Gastrocnemius medialis (tissue), 4 donors: ENCODE data around the gene IFT81. TPM values are rescaled to one million over a fixed set of nuclear protein-coding genes. Genes with fewer than 3 reads are reported as not detected.
A peak's percentile ranks its signal among the peaks of the same experiment; 100 is the strongest.

Experiments
- ATAC-seq, 2 donors: fragments of 150-250 bp; one replicate each; pipeline ENCODE4 v1.9.1; 2016
- DNase-seq, 2 donors: peaks; one replicate each; pipeline ENCODE4 v3.0.0-alpha.2; 2019
- H3K27ac ChIP-seq, 4 donors: fragments of 200-600 bp; sonication (generic); 1 replicate in 1 of 4; 2 replicates in 3 of 4; pipeline ENCODE4 v1.5.1; 2016 to 2018; ENCODE audit warnings: mild to moderate bottlenecking in 2 of 4, moderate library complexity in 1 of 4
- H3K27me3 ChIP-seq, 3 donors: fragments of 200-600 bp; sonication (generic) in 2 of 3; 1 replicate in 1 of 3; 2 replicates in 2 of 3; pipeline versions ENCODE4 v1.5.1 to v1.6.0; 2016 to 2019; ENCODE audit warnings: mild to moderate bottlenecking in 1 of 3, moderate library complexity in 1 of 3
- H3K36me3 ChIP-seq, 2 donors: fragments of 200-600 bp; sonication (generic) in 1 of 2; one replicate each; pipeline ENCODE4 v1.5.1; 2017 to 2018
- H3K4me1 ChIP-seq, 2 donors: fragments of 200-600 bp; sonication (generic) in 1 of 2; one replicate each; pipeline ENCODE4 v1.5.1; 2016 to 2017; ENCODE audit warnings: mild to moderate bottlenecking in 2 of 2
- H3K4me3 ChIP-seq, 4 donors: fragments of 200-600 bp; sonication (generic) in 3 of 4; 1 replicate in 1 of 4; 2 replicates in 3 of 4; pipeline ENCODE4 v1.5.1; 2016 to 2019; ENCODE audit warnings: mild to moderate bottlenecking in 2 of 4
- H3K9me3 ChIP-seq, 3 donors: fragments of 200-600 bp; sonication (generic) in 2 of 3; 1 replicate in 1 of 3; 2 replicates in 2 of 3; pipeline ENCODE4 v1.5.1; 2016 to 2019
- POLR2A ChIP-seq, 2 donors: fragments of 450-650 bp; IDR thresholded peaks; one replicate each; pipeline ENCODE4 v1.6.1; 2017; ENCODE audit warnings: antibody characterized with exemption in 2 of 2, mild to moderate bottlenecking in 2 of 2, moderate library complexity in 2 of 2
- in situ Hi-C, 4 donors: fragments of 200-750 bp; cut with MboI; loops; one replicate each; pipeline versions ENCODE4 v1.15.0 to v1.8.0; 2017; ENCODE audit warnings: low sequenced_read_pairs in 4 of 4
- intact Hi-C: fragments of 100-400 bp; cut with DNase I; formaldehyde crosslinking; loops from one replicate; pipeline ENCODE4 v1.15.1; 2023; ENCODE audit warnings: low total_unique reads
- total RNA-seq, 4 donors: library from RNA; depleted of rRNA; stranded (reverse); fragments of >200 nt; gene quantifications; one replicate each; pipeline versions ENCODE4 v1.1.0 to v1.2.3, GENCODE V29; 2016
- TF ChIP-seq, protein P1 (sequence below), 5 experiments: fragments of 450-650 bp in 3 of 5; fragments of 200-600 bp in 2 of 5; sonication (generic) in 2 of 5; IDR thresholded peaks in 4 of 5; conservative IDR thresholded peaks in 1 of 5; 1 replicate in 4 of 5; 2 replicates in 1 of 5; pipeline ENCODE4 v1.5.1; 2016 to 2019; ENCODE audit warnings: antibody characterized with exemption in 5 of 5, mild to moderate bottlenecking in 3 of 5, moderate library complexity in 3 of 5

IFT81 gene
- total RNA-seq, 4 donors from 2014 or later = 3.3 to 4.5 (median 3.7) TPM

DNA sequence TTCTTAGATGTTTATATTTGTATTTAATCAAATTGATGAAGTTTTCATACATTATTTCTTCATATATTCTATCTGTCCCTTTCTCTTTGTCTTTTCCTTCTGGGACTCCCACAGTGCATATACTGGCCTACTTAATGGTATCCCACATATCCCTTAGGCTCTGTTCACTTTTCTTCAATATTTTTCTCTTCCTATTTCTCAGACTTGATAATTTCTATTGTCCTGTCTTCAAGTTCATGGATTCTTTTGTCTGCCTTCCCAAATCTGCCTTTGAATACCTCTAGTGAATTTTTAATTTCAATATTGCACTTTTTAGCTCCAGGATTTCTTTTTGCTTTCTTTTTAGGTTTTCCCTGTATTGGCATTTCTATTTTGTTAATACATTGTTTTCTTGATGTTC, 33.4 kb downstream of the IFT81 start:
- Histone ChIP-seq H3K4me3 (no peak overlapping the region), H3K27ac (no peak overlapping the region), H3K36me3 (peaks cover 0 to 26% of the 10 kb centered on the region in 2 donors), H3K27me3 (no peaks in the 10 kb centered on the region), H3K4me1 (no peaks in the 10 kb centered on the region), H3K9me3 (no peaks in the 10 kb centered on the region)
- in situ Hi-C loops = no loop called here
- TF ChIP-seq POLR2A (IDR thresholded peaks at IDR 0.05) = no peak
- TF ChIP-seq, protein P1, sequence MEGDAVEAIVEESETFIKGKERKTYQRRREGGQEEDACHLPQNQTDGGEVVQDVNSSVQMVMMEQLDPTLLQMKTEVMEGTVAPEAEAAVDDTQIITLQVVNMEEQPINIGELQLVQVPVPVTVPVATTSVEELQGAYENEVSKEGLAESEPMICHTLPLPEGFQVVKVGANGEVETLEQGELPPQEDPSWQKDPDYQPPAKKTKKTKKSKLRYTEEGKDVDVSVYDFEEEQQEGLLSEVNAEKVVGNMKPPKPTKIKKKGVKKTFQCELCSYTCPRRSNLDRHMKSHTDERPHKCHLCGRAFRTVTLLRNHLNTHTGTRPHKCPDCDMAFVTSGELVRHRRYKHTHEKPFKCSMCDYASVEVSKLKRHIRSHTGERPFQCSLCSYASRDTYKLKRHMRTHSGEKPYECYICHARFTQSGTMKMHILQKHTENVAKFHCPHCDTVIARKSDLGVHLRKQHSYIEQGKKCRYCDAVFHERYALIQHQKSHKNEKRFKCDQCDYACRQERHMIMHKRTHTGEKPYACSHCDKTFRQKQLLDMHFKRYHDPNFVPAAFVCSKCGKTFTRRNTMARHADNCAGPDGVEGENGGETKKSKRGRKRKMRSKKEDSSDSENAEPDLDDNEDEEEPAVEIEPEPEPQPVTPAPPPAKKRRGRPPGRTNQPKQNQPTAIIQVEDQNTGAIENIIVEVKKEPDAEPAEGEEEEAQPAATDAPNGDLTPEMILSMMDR (IDR thresholded peaks at IDR 0.05 in 4 of 5, conservative IDR thresholded peaks at IDR 0.05 in 1 of 5) = no peak
- DNase-seq = no peak
- intact Hi-C loops = no loop called here
- ATAC-seq = no peak

DNA sequence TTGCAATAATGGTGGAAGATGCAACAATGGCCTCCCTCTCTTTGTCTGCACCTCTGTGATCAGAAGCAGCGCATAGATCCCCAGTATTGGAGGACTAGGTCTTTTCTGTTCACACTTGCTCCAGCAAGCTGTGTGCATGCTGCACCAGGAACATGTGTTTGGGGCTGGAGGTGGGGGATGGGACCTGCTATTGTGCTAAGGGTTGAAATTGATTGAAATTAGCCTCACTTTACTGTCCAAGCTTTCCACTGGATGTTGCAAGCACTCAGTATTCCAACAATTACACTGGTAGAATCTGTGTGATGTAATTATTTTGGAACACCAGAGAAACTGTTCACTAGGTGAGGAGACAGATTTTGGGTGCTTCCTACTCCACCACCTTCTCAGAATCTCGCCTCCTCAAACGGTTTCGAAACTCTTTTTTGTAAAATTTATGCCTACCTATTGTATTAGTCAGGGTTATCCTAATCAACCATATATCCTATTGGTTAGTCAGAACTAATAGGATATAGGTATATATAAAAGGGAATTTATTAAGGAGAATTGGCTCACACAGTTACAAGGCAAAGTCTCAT, 35.6 kb downstream of the IFT81 start:
- TF ChIP-seq POLR2A (IDR thresholded peaks at IDR 0.05) = no peak
- TF ChIP-seq, protein P1 (IDR thresholded peaks at IDR 0.05 in 4 of 5, conservative IDR thresholded peaks at IDR 0.05 in 1 of 5) = no peak
- H3K36me3 ChIP-seq = peaks cover 0 to 23% of the 10 kb centered on the region in 2 donors
- in situ Hi-C loops = no loop called here
- DNase-seq (no peak), ATAC-seq (no peak)
- intact Hi-C loops = no loop called here
- no peaks in the 10 kb centered on the region for H3K4me1 ChIP-seq
- no peak overlapping the region for H3K4me3 ChIP-seq
- no peaks in the 10 kb centered on the region for H3K27me3 ChIP-seq
- H3K9me3 ChIP-seq = no peaks in the 10 kb centered on the region
- H3K27ac ChIP-seq = no peak overlapping the region

DNA sequence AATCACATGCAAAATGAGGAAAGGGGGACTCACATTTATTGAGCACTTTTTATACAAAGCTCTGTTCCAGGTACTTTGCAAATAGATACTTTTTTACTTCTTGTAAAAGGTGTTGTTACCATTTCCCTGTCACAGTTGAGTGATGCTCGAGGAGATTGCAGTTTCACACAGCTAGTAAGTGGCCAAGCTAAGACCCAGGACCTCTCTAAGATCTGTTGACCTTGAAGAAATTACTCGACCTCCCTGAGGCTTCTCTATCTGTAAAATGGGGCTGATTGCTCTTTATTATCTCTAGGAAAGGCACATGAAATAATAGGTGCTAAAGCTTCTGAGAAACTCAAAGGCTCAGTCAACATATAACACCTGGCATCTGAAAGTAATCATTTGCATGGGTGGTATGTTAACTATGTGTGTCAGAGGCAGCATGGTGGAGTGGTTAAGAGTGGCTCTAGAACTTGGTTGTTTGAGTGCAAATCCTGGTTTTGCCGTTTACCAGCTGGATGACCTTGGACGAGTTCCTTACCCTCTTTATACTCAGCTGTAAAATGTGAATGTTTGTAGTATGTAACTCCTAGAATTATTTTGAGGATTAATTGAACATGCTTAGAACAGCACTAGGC, 41.5 kb downstream of the IFT81 start:
- no peaks in the 10 kb centered on the region for H3K36me3 ChIP-seq
- no peak for DNase-seq
- ATAC-seq = no peak
- H3K9me3 ChIP-seq = no peaks in the 10 kb centered on the region
- no peaks in the 10 kb centered on the region for H3K27me3 ChIP-seq
- peaks cover 6 to 7% of the 10 kb centered on the region in 2 donors for H3K4me1 ChIP-seq
- intact Hi-C loops (no loop called here), in situ Hi-C loops (no loop called here)
- H3K27ac ChIP-seq = no peak overlapping the region
- H3K4me3 ChIP-seq = no peak overlapping the region
- TF ChIP-seq, protein P1 (IDR thresholded peaks at IDR 0.05 in 4 of 5, conservative IDR thresholded peaks at IDR 0.05 in 1 of 5) = no peak
- no peak for TF ChIP-seq POLR2A (IDR thresholded peaks at IDR 0.05)

DNA sequence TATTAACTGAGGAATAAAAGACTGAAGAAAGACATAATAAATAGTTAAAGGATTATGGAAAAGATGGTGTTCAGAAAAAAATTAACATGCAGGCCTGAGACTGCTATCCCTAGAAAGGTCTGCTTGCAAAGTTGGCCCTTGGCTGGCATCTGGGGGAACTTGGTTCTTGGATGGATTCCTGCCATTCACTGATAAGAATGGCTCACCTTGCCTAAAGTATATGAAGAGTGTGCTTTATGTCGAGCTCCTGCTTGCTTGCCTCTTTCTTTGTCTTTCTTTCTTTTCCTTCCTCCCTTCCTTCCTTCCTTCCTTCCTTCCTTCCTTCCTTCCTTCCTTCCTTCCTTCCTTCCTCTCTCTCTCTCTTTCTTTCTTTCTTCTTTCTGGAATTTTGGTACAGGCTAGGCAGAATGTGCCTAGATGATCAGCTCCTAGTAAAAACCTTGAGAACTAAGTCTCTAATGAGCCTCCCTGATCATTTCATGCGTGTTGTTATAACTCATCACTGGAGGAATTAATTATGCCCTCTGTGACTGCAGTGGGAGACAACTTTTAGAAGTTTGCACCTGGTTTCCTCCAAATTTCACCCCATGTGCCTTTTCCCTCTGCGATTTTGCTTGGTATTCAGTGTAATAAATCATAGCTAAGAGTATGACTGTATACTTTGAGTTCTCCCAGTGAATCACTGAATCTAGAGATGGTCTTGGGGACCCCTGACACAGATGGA, 44.7 kb downstream of the IFT81 start:
- intact Hi-C loops = no loop called here
- Histone ChIP-seq H3K9me3 (no peaks in the 10 kb centered on the region), H3K27me3 (no peaks in the 10 kb centered on the region), H3K4me1 (peaks cover 17 to 22% of the 10 kb centered on the region in 2 donors), H3K36me3 (no peaks in the 10 kb centered on the region), H3K27ac (peak overlapping the region; percentile 30 to 82 (median 57)), H3K4me3 (no peak overlapping the region)
- ATAC-seq = no peak
- TF ChIP-seq, protein P1 (IDR thresholded peaks at IDR 0.05 in 4 of 5, conservative IDR thresholded peaks at IDR 0.05 in 1 of 5) = no peak
- in situ Hi-C loops = no loop called here
- no peak for DNase-seq
